Activated CD8-positive, alpha-beta memory T cell treated with anti-CD3 and anti-CD28 coated beads, Interleukin-2, amount 50 U/mL, for 24 hours (primary cell): ENCODE results near the gene GPR141.

Experiments used
- DNase-seq: peaks from one replicate; pipeline ENCODE4 v3.0.0-alpha.2; 2020; ENCODE audit errors: extremely low read depth

GPR141 gene, protein sequence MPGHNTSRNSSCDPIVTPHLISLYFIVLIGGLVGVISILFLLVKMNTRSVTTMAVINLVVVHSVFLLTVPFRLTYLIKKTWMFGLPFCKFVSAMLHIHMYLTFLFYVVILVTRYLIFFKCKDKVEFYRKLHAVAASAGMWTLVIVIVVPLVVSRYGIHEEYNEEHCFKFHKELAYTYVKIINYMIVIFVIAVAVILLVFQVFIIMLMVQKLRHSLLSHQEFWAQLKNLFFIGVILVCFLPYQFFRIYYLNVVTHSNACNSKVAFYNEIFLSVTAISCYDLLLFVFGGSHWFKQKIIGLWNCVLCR

GRCh38 chr7:37683246-37684120, at the start of gene GPR141:
Gene GPR141, plus strand, starts transcription at chr7:37683766. Its CDS starts 56,628 bp downstream, at chr7:37740394.
- no peak for DNase-seq

DNA sequence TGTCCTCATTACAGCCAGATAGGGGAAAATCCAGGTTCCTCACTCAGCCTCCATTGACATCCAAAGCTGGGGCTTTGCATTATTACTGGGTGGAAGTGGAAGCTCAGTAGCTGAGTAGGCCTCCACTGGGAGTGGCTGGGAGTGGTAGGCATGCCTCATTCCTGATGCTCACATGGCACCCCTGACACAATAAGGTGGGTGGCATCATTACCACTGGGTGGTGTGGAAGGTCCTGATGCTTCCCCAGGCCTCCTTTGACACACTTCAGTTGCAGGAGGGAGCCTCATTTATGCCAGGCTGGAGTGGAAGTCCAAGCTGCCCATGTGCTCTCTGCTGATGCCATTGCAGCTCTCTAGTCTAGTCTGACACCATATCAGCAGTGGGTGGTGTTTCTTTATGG, 48.2 kb upstream of the GPR141 start:
- no peak for DNase-seq

- DNase-seq, result no peak
These were observed 41.5 kb upstream of the GPR141 start for GRCh38 chr7:37642028-37642540.

DNA sequence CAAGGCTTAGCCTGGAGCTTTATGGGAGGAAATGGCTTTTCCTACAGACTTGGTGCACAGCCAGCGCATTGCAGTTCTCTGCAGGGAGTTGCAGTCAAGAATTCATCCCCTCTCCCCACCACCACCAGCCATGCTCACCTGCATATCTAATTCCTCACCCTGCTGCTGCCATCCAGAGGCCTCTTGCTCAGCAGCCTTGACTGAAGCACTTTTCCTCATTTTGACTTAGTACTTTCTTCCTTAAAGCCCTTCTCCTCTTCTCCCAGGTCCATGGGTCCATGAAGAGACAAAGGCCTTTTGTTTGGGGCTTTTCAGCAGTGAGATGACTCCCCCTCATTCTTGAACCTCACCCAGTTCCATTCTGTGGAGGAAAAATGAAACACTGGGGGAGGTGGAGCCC, 39.7 kb upstream of the GPR141 start:
- no peak for DNase-seq

GRCh38 chr7:37645282-37646050, 38.1 kb upstream of the GPR141 start:
- DNase-seq, result no peak

GRCh38 chr7:37656913-37657530, 26.5 kb upstream of the GPR141 start:
- DNase-seq, result no peak

- DNase-seq, result no peak
These were observed 25.8 kb upstream of the GPR141 start for GRCh38 chr7:37657816-37658215.

DNA sequence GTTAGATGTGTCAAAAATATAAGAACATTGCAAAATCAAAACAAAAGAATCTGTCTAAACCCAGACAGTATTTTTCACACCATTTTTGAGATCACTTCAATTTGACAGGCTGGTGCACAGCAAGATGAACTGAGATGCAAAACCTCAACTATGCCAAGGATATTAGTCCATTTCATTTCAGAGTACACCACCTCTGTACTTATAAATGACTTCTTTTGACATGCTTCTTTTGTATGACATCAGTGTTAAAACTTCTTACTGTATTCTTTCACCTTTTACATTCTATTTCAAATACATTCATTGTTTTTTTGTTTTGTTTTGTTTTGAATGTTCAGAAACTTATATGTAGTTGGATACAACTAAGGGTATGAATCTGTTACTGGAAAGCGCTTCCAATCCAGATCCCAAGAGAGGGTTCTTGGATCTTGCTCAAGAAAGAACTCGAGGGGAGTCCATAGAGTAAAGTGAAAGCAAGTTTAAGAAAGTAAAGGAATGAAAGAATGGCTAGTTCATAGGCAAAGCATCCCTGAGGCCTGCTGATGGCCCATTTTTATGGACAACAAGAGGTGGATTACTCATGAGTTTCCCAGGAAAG, 23.5 kb upstream of the GPR141 start:
- no peak for DNase-seq

DNA sequence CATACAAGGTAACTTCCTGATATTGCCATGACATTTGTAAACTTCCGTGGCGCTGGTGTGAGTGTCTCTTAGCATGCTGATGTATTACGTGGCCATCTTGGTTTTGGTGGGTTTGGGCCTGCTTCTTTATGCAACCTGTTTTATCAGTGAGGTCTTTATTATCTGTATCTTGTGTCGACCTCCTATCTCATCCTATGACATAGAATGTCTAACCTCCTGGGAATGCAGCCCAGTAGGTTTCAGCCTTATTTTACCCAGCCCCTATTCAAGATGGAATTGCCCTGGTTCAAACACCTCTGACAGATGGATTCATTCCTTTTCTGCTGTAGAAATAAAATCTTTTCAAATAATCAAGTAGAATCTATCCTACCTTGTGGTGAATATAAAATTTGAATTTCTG, 23.0 kb upstream of the GPR141 start:
- DNase-seq, result no peak

DNA sequence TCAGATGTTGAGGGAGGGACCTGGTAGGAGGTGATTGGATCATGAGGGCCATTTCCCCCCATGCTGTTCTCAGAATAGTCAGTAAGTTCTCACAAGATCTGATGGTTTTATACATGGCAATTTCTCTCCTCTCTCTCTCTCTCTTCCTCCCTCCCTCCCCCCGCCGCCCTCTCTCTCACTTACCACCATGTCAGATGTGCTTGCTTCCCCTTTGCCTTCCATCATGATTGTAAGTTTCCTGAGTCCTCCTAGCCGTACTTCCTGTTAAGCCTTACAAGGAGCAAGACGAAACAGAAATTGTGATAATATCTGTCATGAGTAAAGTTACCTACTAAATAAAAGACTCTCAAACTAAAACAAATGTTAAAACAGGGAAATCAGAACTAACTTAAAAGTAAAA, 19.9 kb upstream of the GPR141 start:
- DNase-seq, result no peak

DNA sequence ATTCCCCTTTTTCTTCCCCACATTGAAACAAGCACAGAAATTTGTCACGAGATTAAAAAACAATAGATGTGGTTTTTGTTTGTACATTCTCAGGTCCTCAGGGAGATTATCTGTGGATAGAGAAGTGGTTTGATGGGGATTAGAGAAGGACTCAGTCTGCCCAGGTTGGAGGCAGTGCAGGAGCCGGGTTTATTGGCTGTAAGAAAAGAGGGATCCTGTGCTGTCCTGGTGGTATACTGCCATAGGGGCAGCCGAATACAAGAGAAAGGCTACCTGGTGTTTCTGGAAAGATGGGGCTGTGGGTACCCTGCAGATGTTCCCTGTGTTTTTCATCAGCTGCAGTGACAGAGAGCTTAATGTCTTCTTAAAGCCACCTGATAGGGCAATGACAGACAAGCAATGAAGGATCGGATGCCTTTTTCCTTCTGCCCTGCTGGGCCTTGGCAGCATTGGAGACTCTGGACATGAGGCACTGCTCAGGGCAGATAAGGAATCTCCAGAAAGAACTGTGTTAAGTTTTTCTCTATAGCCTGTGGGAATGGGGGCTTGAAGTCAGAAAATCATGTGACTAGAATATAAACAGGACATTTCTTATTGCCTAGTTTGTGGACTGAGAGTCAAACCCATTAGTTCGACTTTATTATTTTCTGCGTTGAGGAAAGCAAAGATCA, 18.1 kb upstream of the GPR141 start:
- DNase-seq, result no peak

DNA sequence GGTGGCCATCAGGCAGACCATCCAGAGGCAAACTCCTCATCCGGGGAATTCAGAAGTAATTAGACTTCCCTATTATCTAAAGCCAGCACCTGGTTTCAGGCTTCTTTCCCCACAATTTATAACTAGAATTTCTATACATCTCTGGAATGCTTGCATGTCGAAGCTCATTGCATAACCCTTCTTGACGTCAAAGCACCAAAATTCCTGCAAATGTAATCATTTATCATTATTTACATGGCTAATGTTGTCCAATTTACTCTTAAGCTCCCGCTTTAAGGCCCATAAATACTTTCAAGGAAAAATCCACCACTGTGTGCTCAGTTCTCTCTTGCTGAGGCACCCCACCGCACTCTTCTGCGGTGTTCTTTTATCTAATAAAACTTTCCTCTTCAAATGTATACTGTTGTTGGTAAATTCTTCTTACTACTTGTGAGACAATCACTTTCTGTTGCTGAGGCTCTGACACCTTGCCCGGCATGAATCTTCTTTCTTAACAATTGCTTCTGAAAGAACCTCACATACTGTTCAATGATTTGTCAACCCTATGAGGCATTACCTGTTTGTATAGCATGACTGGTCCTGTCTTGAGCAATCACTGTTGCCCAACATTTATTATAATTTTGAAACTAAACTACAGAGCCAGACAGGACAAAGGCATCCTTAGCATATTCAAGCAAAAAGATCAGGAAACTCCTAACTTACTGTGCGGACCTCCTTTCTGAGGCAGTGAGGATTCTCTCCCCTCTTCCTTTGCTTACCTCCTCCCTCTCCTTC, 17.4 kb upstream of the GPR141 start:
- no peak for DNase-seq

- no peak for DNase-seq
These were observed 13.7 kb upstream of the GPR141 start for GRCh38 chr7:37669818-37670217.

DNA sequence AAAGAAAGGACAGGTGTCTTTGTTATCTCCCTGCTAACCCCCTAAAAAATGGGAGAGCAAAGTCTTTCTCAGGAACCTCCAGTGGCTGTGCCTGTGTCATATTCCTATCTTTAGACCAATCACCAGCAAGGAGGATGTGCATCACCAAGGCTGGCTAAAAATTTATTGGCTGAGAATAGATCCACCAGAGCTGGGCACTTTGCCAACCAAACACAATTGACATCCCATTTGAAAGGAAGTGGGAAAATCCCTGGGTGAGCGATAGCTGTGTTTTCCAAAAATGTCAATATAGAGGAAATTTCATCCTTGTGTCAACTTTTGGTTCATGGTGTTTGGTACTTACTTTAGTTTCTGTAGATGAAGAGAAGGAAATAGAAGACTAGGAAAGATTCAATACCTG, 13.1 kb upstream of the GPR141 start:
- no peak for DNase-seq

DNA sequence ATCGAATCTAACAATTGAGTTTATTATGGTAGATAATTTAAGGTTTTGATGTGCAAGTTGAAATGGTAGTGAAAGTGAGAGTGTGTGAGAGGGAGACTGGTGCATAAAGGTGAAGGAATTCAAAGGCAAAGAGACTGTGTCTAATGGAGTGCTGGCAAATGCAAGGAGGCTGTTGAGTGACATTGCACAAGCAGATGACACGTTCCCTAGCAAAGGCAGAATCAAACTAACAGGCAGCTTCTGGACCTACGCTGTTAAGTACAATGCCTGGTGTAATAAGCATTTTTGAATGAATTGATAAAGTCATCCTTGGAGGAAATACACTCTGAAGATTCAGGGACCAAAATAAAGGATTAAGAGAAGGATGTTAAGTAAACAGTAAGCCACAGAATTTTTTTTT, 11.7 kb upstream of the GPR141 start:
- DNase-seq, result no peak

DNA sequence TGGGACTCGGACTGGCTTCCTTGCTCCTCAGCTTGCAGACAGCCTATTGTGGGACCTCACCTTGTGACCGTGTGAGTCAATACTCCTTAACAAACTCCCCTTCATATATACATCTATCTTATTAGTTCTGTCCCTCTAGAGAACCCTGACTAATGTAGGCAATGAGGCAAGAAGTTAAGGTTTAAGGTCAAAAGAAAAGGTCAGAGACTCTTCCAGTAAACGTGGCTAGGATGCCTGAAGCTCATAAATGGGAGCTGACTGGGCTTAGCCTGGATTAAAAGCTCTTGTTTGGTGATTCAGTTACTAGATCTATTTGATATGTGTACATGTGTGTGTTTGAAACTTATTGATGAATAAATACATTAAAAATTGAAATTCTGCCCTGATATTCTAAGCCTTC, 10.6 kb upstream of the GPR141 start:
- DNase-seq, result no peak

DNA sequence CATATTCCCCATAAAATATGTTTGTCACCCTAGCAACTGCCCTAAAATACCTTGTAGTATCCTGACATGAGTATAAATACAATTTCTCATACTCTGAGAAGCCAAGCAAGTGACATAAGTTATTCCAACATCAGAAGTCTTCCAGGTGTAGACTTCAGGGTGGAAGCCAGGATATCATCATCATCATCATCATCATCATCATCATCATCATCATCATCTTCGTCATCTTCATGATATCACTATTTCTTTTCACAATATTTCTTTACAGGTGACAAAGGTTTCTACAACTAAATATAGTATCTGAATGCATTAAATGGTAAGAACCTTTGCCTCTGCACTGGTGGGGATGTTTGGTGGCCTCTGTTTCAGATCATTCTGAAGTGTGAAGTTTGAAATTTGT, 10.0 kb upstream of the GPR141 start:
- no peak for DNase-seq

DNA sequence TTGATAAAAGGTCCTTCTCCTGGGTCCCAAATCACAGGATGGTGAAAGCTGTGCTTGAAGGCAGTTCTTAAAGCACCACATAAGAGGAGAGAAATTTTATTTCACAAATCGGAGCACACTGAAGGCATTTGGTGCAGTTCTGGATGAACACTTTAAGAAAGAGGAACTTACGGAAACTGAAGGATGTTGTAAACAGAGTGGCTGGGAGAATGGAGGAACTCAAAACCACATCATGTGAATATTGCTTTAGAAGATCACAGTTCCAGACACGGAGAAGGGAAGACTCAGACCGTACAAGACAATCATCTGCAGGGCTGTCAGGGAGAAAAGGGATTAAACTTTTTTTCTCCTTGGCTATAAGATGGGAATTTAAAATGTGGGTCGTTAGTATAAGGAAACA, 9.0 kb upstream of the GPR141 start:
- DNase-seq, result no peak

- no peak for DNase-seq
These were observed 7.8 kb upstream of the GPR141 start for GRCh38 chr7:37675749-37676148.

GRCh38 chr7:37684927-37685326, 1.4 kb downstream of the GPR141 start:
- DNase-seq, result no peak
